HCT116 (cell line): Measurements from ENCODE around the gene HEXB. TPM values are rescaled to one million over a fixed set of nuclear protein-coding genes. Genes with fewer than 3 reads are reported as not detected.
A peak's percentile ranks its signal among the peaks of the same experiment; 100 is the strongest.

Source experiments
- ATAC-seq: fragments of 200-7000 bp; cut with Tn5 transposase; 2 replicates; pipeline ENCODE4 v1.9.1; 2020; ENCODE audit warnings: mild to moderate bottlenecking, moderate library complexity
- BruUV-seq: library from RNA; stranded (reverse); fragments of 400-500 nt; replicated peaks from 2 replicates; lab custom pipeline; 2021; lab: Mats Ljungman, UMichigan
- CTCF ChIA-PET: fragments of 300-600 bp; sonication (Branson Sonifier 250); formaldehyde crosslinking; loops from one replicate; lab custom pipeline; 2021; ENCODE audit warnings: antibody characterized with exemption; lab: Charles Lee
- POLR2A ChIA-PET: fragments of 300-600, 350-600 bp; sonication (Branson Sonifier 250); formaldehyde crosslinking; loops from one replicate; lab custom pipeline; 2021; ENCODE audit warnings: antibody characterized with exemption; lab: Charles Lee
- RAD21 ChIA-PET, 2 experiments: fragments of 300-600 bp; sonication (Branson Sonifier 250); formaldehyde crosslinking; loops; one replicate each; lab custom pipeline; 2023; ENCODE audit warnings: low total read pairs in 2 of 2; ENCODE audit not compliant: uncharacterized antibody in 2 of 2, unreplicated experiment in 2 of 2, low non-redundant PET in 1 of 2; lab: Charles Lee
- DNase-seq: peaks from one replicate; pipeline ENCODE4 v3.0.0-alpha.2; 2010; ENCODE audit warnings: low read depth, low spot score
- H2AFZ ChIP-seq: fragments of 200-600 bp; shearing (Covaris generic), sonication (generic); 2 replicates; pipeline ENCODE4 v1.6.1; 2017; ENCODE audit warnings: low read depth, mixed run types, mixed read lengths, antibody characterized with exemption, low read length; ENCODE audit not compliant: poor library complexity, severe bottlenecking
- H3K27ac ChIP-seq: 2 replicates; pipeline ENCODE4 v1.5.1; 2012; ENCODE audit warnings: low read depth, low read length
- H3K27me3 ChIP-seq: fragments of 200-600 bp; sonication (generic); 2 replicates; pipeline ENCODE4 v1.6.1; 2016; ENCODE audit warnings: mixed run types, low read length, mixed read lengths; ENCODE audit not compliant: insufficient read depth
- H3K36me3 ChIP-seq, 2 experiments: fragments of 200-500 bp in 1 of 2; fragments of 200-600 bp in 1 of 2; sonication (Bioruptor generic) in 1 of 2; sonication (generic) in 1 of 2; 2 replicates each; pipeline versions ENCODE4 v1.5.1 to v1.6.1; 2014 to 2016; ENCODE audit warnings: low read length in 2 of 2, inconsistent platforms in 1 of 2, mixed read lengths in 1 of 2, mixed run types in 1 of 2; ENCODE audit not compliant: insufficient read depth in 2 of 2, control insufficient read depth in 1 of 2
- H3K4me1 ChIP-seq, 2 experiments: fragments of 200-600 bp in 1 of 2; sonication (generic) in 1 of 2; 2 replicates each; pipeline versions ENCODE4 v1.5.1 to v1.6.1; 2012 to 2017; ENCODE audit warnings: low read length in 2 of 2, inconsistent platforms in 1 of 2, mild to moderate bottlenecking in 1 of 2, mixed read lengths in 1 of 2, mixed run types in 1 of 2, moderate library complexity in 1 of 2; ENCODE audit not compliant: insufficient read depth in 2 of 2, control insufficient read depth in 1 of 2
- H3K4me2 ChIP-seq: fragments of 200-600 bp; sonication (generic); 2 replicates; pipeline ENCODE4 v1.6.1; 2017; ENCODE audit warnings: mixed run types, low read length, mixed read lengths
- H3K4me3 ChIP-seq, 2 experiments: fragments of 200-600 bp in 1 of 2; sonication (generic) in 1 of 2; replicated peaks in 1 of 2; 2 replicates each; pipeline ENCODE4 v1.5.1; 2011 to 2016; ENCODE audit warnings: low read length in 2 of 2, control low read depth in 1 of 2, low read depth in 1 of 2, mild to moderate bottlenecking in 1 of 2, mixed read lengths in 1 of 2, mixed run types in 1 of 2
- H3K79me2 ChIP-seq: fragments of 200-600 bp; sonication (generic); 2 replicates; pipeline ENCODE4 v1.6.1; 2017; ENCODE audit warnings: mild to moderate bottlenecking, mixed run types, low read length, moderate library complexity, mixed read lengths; ENCODE audit not compliant: insufficient read depth
- H3K9ac ChIP-seq: fragments of 200-600 bp; sonication (generic); 2 replicates; pipeline ENCODE4 v1.6.1; 2016; ENCODE audit warnings: low read length, mixed read lengths
- H3K9me2 ChIP-seq: fragments of 200-600 bp; sonication (generic), shearing (Covaris generic); 2 replicates; pipeline ENCODE4 v1.6.1; 2017; ENCODE audit warnings: mixed run types, mild to moderate bottlenecking, moderate library complexity; ENCODE audit not compliant: insufficient read depth
- H3K9me3 ChIP-seq, 2 experiments: fragments of 200-500 bp in 1 of 2; fragments of 200-600 bp in 1 of 2; sonication (Bioruptor generic) in 1 of 2; sonication (generic) in 1 of 2; 2 replicates each; pipeline ENCODE4 v1.6.1; 2014 to 2017; ENCODE audit warnings: low read length in 2 of 2, mixed read lengths in 2 of 2, inconsistent platforms in 1 of 2, low read depth in 1 of 2, mild to moderate bottlenecking in 1 of 2, mixed run types in 1 of 2, moderate library complexity in 1 of 2; ENCODE audit not compliant: control insufficient read depth in 1 of 2, insufficient read depth in 1 of 2
- H4K20me1 ChIP-seq: fragments of 200-600 bp; sonication (generic), shearing (Covaris generic); 2 replicates; pipeline ENCODE4 v1.6.1; 2017; ENCODE audit warnings: mixed run types, mild to moderate bottlenecking, moderate library complexity; ENCODE audit not compliant: insufficient read depth
- EGR1 ChIP-seq: IDR thresholded peaks from 2 replicates; pipeline ENCODE4 v1.6.1; 2012; ENCODE audit warnings: low read depth
- EZH2 ChIP-seq: fragments of 200-600 bp; sonication (generic); IDR thresholded peaks from 2 replicates; pipeline ENCODE4 v1.6.1; 2017; ENCODE audit warnings: antibody characterized with exemption, mixed run types
- EZH2phosphoT487 ChIP-seq: fragments of 200-600 bp; IDR thresholded peaks from 2 replicates; pipeline ENCODE4 v1.6.1; 2018; ENCODE audit warnings: antibody characterized with exemption, borderline replicate concordance
- JUND ChIP-seq: IDR thresholded peaks from 2 replicates; pipeline ENCODE4 v1.6.1; 2012
- POLR2A ChIP-seq: IDR thresholded peaks from 2 replicates; pipeline ENCODE4 v1.7.0; 2011; ENCODE audit warnings: borderline replicate concordance; ENCODE audit not compliant: insufficient read depth, insufficient read length; ENCODE audit errors: extremely low read depth
- RAD21 ChIP-seq: IDR thresholded peaks from 2 replicates; pipeline ENCODE4 v1.6.1; 2012; ENCODE audit warnings: low read depth, mild to moderate bottlenecking
- YY1 ChIP-seq: IDR thresholded peaks from 2 replicates; pipeline ENCODE4 v1.6.1; 2011; ENCODE audit warnings: low read length, low read depth, moderate library complexity, mild to moderate bottlenecking; ENCODE audit not compliant: insufficient replicate concordance; ENCODE audit errors: extremely low read depth
- ZFX ChIP-seq: fragments of 450-650 bp; IDR thresholded peaks from 2 replicates; pipeline ENCODE4 v1.6.1; 2017
- intact Hi-C: fragments of 100-400 bp; cut with micrococcal nuclease; formaldehyde crosslinking; loops from 2 replicates; pipeline ENCODE4 v1.10.0; 2022
- total RNA-seq: library from RNA; stranded (reverse); gene quantifications from one replicate; pipeline ENCODE4 v1.2.1, GENCODE V29; 2021; ENCODE audit not compliant: unreplicated experiment
- TF ChIP-seq, protein P1 (sequence below): IDR thresholded peaks from 2 replicates; pipeline ENCODE4 v1.6.1; 2012
- TF ChIP-seq, protein P2 (sequence below): IDR thresholded peaks from 2 replicates; pipeline ENCODE4 v1.6.1; 2011; ENCODE audit warnings: mild to moderate bottlenecking, low read length, moderate library complexity; ENCODE audit not compliant: insufficient replicate concordance; ENCODE audit errors: extremely low read depth
- TF ChIP-seq, protein P3 (sequence below): IDR thresholded peaks from 2 replicates; pipeline ENCODE4 v1.6.1; 2012

Gene HEXB
- total RNA-seq, 1 experiment from 2014 or later: 123 TPM

DNA sequence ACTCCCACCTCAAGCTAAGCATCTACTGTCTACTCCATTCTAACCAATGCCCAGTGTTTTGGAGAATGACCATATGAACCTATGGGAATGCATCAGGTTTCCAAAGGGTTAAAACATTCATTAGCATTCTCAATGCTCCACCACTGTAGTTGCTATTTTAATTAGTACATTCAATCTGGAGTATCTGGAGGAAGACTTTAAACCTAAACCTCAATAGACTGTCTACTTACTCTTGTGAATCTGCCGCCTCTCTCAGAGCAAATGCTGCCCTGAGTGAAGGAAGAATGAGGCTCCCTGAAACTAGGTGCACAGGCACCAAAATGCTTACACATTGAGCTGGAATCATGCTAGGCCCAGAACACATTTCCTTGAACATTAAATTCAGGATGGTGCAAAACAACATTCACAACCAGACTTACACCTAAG, 46.5 kb upstream of the HEXB start:
- CTCF ChIA-PET: no interaction called here
- no peak for ATAC-seq
- H3K36me3 ChIP-seq: peaks cover 9 to 10% of the 10 kb centered on the region in 2 experiments; a peak in 3 of 4 replicates
- H3K4me2 ChIP-seq: peak overlapping the region; percentile 96
- DNase-seq: no peak
- no peaks in the 10 kb centered on the region for H3K27me3 ChIP-seq
- peaks cover 49% of the 10 kb centered on the region for H3K79me2 ChIP-seq
- H3K4me3 ChIP-seq: peak overlapping the region; percentile 69 to 82
- peaks cover 67 to 69% of the 10 kb centered on the region in 2 experiments for H3K4me1 ChIP-seq
- H3K9ac ChIP-seq: peak overlapping the region; percentile 69
- H3K27ac ChIP-seq: peak overlapping the region; percentile 92; the same call in 1 of the 2 replicates
- H3K9me2 ChIP-seq: no peaks in the 10 kb centered on the region
- no TSS peak for BruUV-seq
- peaks cover 5% of the 10 kb centered on the region; the same call in 1 of the 2 replicates for H4K20me1 ChIP-seq
- intact Hi-C loops: no loop called here
- H3K9me3 ChIP-seq: no peaks in the 10 kb centered on the region
- POLR2A ChIA-PET: interaction anchor here (0.7 kb wide), 1 partner anchor 174 kb away, joined by 4 read pairs; no protein-coding TSS in a partner anchor
- RAD21 ChIA-PET: no interaction called here
- TF ChIP-seq POLR2A (no peak), EZH2phosphoT487 (no peak), ZFX (no peak), JUND (no peak), RAD21 (no peak), EGR1 (no peak), YY1 (no peak), EZH2 (no peak)
- TF ChIP-seq, protein P1, sequence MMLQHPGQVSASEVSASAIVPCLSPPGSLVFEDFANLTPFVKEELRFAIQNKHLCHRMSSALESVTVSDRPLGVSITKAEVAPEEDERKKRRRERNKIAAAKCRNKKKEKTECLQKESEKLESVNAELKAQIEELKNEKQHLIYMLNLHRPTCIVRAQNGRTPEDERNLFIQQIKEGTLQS: no peak
- TF ChIP-seq, protein P2, sequence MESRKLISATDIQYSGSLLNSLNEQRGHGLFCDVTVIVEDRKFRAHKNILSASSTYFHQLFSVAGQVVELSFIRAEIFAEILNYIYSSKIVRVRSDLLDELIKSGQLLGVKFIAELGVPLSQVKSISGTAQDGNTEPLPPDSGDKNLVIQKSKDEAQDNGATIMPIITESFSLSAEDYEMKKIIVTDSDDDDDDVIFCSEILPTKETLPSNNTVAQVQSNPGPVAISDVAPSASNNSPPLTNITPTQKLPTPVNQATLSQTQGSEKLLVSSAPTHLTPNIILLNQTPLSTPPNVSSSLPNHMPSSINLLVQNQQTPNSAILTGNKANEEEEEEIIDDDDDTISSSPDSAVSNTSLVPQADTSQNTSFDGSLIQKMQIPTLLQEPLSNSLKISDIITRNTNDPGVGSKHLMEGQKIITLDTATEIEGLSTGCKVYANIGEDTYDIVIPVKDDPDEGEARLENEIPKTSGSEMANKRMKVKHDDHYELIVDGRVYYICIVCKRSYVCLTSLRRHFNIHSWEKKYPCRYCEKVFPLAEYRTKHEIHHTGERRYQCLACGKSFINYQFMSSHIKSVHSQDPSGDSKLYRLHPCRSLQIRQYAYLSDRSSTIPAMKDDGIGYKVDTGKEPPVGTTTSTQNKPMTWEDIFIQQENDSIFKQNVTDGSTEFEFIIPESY: no peak
- TF ChIP-seq, protein P3, sequence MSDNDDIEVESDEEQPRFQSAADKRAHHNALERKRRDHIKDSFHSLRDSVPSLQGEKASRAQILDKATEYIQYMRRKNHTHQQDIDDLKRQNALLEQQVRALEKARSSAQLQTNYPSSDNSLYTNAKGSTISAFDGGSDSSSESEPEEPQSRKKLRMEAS: no peak
- no peak overlapping the region for H2AFZ ChIP-seq
